ENCODE results near the gene IL12RB2. TPM values are rescaled to one million over a fixed set of nuclear protein-coding genes. Genes with fewer than 3 reads are reported as not detected.
A peak's percentile ranks its signal among the peaks of the same experiment; 100 is the strongest.
"Not testable (repeated sequence)": the region's sequence is repeated elsewhere in the genome, so short reads cannot be mapped to it uniquely, and the experiment has no call there.

The IL12RB2 gene
- total RNA-seq, 4 donors from 2014 or later, result 1.3 to 7.6 (median 3.5) TPM

GRCh38 chr1:67404212-67404620 lies 96.5 kb downstream of the IL12RB2 start:
- Histone ChIP-seq H3K9me3 (no peaks in the 10 kb centered on the region), H3K36me3 (peaks cover 0 to 12% (median 0%) of the 10 kb centered on the region in 3 donors), H3K4me1 (peaks cover 0 to 47% (median 6%) of the 10 kb centered on the region in 3 donors), H3K27ac (no peak overlapping the region), H3K27me3 (no peaks in the 10 kb centered on the region), H3K4me3 (no peak overlapping the region)
- 51 to 57% methylated on average over 5 of the region's 5 CpGs for WGBS, 2 donors
- no peak for DNase-seq
- TF ChIP-seq CTCF (IDR thresholded peaks at IDR 0.05) (no peak), POLR2A (IDR thresholded peaks at IDR 0.05) (no peak)
- intact Hi-C loops (cut with DNase I), result no loop called here

DNA sequence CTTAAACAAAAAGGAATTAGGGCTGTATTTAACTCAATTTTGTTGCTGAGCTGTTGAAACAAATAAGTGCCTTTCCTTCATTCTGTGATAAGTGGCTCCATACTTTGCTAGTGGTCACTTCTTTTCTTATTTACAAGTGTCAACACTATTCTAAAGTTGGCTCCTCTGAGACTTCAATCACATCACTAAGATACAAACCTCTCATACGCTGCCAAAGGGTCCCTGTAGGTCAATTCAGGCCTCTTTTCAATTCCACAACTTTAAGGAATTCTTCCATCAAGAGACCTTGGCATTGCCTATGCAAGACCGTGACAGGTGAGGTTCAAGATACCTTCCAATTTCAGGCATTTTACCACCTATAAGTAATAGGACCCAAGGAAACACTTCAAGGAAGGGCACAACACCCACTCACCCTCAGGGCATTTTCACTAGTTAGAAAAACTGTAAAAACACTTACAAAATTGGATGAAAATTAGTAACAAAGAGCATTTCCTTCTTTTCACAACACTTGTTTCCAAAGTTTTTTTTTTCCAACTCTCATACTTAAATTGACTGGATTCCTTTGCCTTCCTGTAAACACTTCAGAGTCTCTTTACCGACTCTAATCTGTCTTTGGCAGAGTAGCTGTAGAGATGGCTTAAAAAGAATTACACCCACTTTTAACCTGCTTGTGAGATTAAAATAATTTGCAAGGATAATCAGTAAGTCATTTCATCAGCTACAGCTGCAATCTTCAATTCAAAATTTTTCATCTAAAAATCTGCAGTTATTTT lies 98.0 kb downstream of the IL12RB2 start:
- WGBS, 2 donors, result 64 to 66% methylated on average over 3 of the region's 3 CpGs
- Histone ChIP-seq H3K27ac (peak overlapping the region in 2 of 4 donors; percentile 31), H3K9me3 (no peaks in the 10 kb centered on the region), H3K4me1 (peaks cover 0 to 55% (median 6%) of the 10 kb centered on the region in 3 donors), H3K36me3 (peaks cover 0 to 26% (median 4%) of the 10 kb centered on the region in 3 donors), H3K27me3 (no peaks in the 10 kb centered on the region), H3K4me3 (no peak overlapping the region)
- DNase-seq, result no peak
- intact Hi-C loops (cut with DNase I), result no loop called here
- TF ChIP-seq CTCF (IDR thresholded peaks at IDR 0.05), result no peak
- TF ChIP-seq POLR2A (IDR thresholded peaks at IDR 0.05), result no peak

DNA sequence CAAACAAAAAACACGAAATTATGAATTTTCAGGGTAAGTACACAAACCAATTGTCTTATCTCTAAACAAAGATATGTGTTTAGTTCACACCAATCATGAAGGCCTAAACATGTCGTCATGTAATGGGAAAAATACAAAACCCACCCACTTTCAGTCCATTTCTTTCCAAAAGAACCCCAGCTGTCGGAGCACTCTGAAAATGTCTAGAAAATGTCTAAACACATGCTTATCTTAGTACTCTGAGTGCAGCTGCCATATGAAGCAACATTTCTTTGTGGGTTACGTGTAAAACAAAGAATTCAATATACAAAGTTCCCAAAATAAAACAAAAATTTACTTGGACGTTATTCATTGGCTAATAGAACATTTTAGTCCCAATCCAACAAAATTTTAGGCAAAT lies 99.8 kb downstream of the IL12RB2 start:
- no peak for DNase-seq
- 66 to 70% methylated on average over 5 of the region's 5 CpGs for WGBS, 2 donors
- intact Hi-C loops (cut with DNase I), result no loop called here

DNA sequence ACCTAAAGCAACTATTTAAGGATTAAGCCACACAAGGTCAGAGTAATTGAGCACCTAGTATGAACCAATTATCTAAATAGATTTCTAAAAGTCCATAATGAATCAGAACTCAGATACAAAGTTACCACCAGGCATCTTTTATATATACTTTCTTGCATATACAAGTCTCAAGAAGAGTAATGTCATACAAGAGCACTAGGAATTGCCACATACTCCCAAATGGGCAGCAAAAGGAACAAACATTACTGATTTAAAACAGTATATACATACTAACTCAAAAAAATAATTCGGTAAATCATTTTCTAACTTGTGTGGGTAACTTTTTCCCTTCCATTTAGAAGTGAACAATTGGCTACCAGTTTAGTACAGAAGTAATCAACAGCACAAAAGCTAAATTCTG lies 100.5 kb downstream of the IL12RB2 start:
- WGBS, 2 donors, result 84 to 97% methylated on average over 1 of the region's 1 CpG
- H3K27ac ChIP-seq, result peak overlapping the region in 1 of 4 donors; percentile 36
- peaks cover 6 to 50% (median 9%) of the 10 kb centered on the region in 3 donors for H3K36me3 ChIP-seq
- intact Hi-C loops (cut with DNase I), result no loop called here
- H3K27me3 ChIP-seq, result no peaks in the 10 kb centered on the region
- H3K4me1 ChIP-seq, result peaks cover 0 to 57% (median 6%) of the 10 kb centered on the region in 3 donors
- no peak for DNase-seq
- H3K4me3 ChIP-seq, result no peak overlapping the region
- TF ChIP-seq CTCF (IDR thresholded peaks at IDR 0.05), result no peak
- TF ChIP-seq POLR2A (IDR thresholded peaks at IDR 0.05), result no peak
- no peaks in the 10 kb centered on the region for H3K9me3 ChIP-seq

More for the DNA sequence above, 99.8 kb downstream of the IL12RB2 start:
- Histone ChIP-seq H3K4me3 (no peak overlapping the region), H3K27ac (peak overlapping the region in 1 of 4 donors; percentile 26), H3K27me3 (no peaks in the 10 kb centered on the region), H3K4me1 (peaks cover 0 to 57% (median 6%) of the 10 kb centered on the region in 3 donors), H3K9me3 (no peaks in the 10 kb centered on the region), H3K36me3 (peaks cover 6 to 45% (median 9%) of the 10 kb centered on the region in 3 donors)
- no peak for TF ChIP-seq CTCF (IDR thresholded peaks at IDR 0.05)
- no peak for TF ChIP-seq POLR2A (IDR thresholded peaks at IDR 0.05)

GRCh38 chr1:67413101-67413500 lies 105.4 kb downstream of the IL12RB2 start:
- WGBS, 2 donors, result 59 to 66% methylated on average over 2 of the region's 2 CpGs
- H3K27ac ChIP-seq; H3K9me3 ChIP-seq; DNase-seq; intact Hi-C loops (cut with DNase I); H3K27me3 ChIP-seq; H3K4me3 ChIP-seq: not testable (repeated sequence)
- Histone ChIP-seq H3K4me1 (peaks cover 3 to 70% (median 6%) of the 10 kb centered on the region in 3 donors), H3K36me3 (peaks cover 25 to 93% (median 37%) of the 10 kb centered on the region in 3 donors)
